Bone marrow (tissue), 2 donors: ENCODE measurements around the gene SORCS1.

ENCODE experiments used
- DNase-seq, 2 donors: peaks; one replicate each; lab custom pipeline; 2025; lab: John Stamatoyannopoulos, UW

The SORCS1 gene

DNA sequence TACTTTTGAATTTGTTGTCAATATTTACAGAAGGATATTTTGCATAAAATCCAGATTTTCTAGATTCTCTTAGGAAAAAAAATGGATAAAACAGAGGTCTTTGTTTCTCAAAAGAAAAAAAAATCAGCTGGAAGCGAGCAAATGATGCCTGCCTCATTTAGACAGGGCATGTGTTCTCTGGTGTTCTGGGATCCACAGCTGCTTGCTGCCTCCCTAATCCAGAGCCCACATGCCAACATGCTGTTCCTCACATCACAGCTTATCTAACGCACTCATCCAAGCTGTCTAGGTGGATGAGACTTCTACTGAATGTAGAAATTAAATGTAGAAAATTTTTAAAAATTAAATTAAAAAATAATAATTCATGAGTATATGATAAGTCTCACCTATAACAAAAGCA is 630.1 kb downstream of the SORCS1 start:
- DNase-seq, result no peak

DNA sequence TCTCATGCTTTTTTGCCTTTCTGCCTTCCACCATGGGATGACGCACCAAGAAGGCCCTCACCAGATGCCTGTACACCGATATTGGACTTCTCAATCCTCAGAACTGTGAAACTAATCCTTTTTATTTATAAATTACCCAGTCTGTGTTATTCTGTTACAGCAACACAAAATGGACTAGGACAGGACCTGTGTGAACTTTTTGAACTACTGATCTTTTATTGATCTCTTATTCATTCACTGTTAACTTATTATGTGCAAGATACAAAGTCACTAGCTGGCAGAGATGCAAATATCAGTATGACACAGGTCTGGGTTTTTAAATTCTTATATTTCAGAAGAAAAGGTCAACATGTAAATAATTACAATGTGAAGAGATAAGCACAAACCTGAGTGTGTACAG is 635.8 kb downstream of the SORCS1 start:
- no peak for DNase-seq

DNA sequence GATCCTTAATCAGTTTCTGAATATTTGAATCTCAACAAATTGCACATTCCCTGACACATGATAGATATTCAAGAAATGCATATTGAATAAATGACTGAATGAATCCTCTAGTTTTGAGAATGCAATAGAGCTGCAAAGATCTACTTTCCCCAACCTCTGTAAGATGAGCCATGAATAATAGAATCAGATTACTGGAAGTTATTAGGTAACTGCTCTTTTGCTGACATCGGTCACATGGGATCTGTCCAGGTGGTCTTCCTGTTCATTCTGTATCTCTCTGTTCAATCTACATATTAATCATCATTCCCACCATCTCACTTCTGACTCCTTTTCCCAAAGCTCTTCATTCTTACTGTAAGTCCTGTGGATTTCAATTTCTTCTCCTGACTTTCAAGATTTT is 638.7 kb downstream of the SORCS1 start:
- DNase-seq, result no peak
